NCI-H748 (cell line): ENCODE results near the gene DLX4.

Experiments used
- DNase-seq: peaks from one replicate; lab custom pipeline; 2025; ENCODE audit not compliant: unreplicated experiment; lab: John Stamatoyannopoulos, UW

Gene DLX4

DNA sequence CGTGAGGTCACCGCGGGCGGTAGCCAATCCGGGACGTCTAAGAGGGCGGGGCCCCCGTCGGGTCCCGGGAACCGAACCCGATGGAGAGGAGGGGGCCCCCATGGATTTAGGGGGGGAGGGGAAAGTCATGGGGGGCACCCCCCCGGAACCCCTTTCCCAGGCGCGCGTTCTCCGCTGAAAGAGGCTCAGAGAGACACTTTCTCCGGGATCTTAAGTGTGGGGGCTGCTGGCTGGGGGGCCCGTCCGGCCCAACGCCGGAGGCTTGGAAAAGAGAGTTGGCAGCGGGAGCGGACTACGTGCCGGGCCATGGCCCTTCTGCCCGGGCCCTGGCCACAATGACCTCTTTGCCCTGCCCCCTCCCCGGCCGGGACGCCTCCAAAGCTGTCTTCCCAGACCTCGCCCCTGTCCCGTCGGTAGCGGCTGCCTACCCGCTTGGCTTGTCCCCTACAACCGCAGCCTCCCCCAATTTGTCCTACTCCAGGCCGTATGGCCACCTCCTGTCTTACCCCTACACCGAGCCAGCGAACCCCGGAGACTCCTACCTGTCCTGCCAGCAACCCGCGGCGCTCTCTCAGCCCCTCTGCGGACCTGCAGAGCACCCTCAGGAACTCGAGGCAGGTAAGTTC, at the start of gene DLX4:
TSS of gene DLX4 (plus strand) at position 57 of the 626 bp plus-strand sequence. CDS start at position 336, 279 bp downstream.
- peak; percentile 19 for DNase-seq

DNA sequence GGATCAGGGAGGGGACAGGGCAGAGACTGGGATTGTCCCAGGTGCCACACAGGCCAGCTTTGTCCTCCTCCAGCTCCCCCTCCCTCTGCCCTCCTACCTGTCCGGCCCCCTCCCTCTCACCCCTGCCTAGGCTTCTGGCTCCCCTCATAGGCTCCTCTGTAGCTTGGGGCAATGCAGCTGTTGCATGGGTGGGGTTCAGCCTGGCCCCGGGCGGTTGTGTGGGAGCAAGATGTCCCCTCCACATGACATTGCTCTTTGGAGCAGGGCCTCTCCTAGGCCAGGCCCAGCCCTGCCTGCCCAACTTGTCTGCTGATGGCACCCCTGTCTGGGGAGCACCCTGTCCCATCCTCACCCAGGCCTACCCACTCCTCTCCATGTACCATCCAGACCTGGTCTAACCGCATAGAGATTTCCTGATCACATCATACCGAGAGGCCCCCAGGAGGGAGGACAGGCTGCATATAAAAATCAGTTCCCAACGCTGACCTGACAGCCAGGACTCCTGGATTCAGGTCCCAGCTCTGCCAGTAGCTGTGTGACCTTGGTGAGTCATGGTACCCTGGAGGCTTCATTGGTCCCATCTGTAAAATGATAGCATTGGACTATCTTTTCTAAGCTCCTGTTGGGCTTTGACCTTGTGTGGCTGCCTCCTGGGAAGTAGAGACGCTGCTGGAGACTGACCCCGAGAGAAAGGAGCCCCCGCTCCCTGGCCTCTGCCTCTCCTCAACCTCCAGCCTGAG, 48.8 kb upstream of the DLX4 start:
- DNase-seq: no peak

- DNase-seq: no peak
These were observed 46.9 kb upstream of the DLX4 start for GRCh38 chr17:49922095-49922494.

- DNase-seq: no peak
These were observed 44.9 kb upstream of the DLX4 start for GRCh38 chr17:49924116-49924515.

DNA sequence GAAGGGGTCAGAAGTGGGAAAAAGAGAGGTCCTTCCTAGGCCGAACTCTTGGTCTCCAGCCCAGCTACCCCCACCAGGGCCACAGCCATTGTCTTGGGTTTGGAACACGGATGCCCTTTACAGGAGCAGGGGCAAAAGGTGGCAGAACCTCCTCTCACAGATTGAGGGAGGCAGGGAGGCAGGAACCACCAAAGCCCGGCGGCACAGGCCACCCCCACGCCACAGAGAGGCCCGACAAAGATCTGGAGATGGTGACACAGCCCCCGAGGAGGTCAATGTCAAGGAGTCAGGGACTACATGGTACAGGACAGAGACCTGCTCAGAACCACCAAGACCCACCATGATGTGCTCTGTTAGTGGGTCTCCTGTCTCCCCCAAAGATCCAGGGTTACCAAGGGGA, 44.4 kb upstream of the DLX4 start:
- DNase-seq: no peak

- DNase-seq: no peak
These were observed 43.1 kb upstream of the DLX4 start for GRCh38 chr17:49925921-49926320.

DNA sequence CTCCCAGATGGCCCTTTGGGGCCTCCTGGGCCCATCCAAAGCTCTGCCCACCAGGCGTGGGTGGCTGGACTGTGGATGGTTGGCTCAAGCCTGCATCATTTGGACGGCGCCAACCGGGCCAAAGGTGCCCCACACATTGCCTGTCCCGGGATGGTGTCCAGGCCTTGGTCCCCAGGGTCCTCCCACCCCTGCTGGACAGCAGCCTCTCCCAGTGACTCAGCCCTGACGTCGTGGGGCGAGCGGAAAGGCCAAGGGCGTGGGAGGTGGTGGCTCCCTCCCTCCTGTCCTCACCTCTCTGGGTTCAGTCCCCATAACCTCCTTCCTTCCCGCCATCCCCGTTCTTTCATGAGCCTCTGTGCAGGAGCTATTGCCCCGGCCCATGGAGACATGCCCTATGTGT, 42.1 kb upstream of the DLX4 start:
- DNase-seq: no peak

DNA sequence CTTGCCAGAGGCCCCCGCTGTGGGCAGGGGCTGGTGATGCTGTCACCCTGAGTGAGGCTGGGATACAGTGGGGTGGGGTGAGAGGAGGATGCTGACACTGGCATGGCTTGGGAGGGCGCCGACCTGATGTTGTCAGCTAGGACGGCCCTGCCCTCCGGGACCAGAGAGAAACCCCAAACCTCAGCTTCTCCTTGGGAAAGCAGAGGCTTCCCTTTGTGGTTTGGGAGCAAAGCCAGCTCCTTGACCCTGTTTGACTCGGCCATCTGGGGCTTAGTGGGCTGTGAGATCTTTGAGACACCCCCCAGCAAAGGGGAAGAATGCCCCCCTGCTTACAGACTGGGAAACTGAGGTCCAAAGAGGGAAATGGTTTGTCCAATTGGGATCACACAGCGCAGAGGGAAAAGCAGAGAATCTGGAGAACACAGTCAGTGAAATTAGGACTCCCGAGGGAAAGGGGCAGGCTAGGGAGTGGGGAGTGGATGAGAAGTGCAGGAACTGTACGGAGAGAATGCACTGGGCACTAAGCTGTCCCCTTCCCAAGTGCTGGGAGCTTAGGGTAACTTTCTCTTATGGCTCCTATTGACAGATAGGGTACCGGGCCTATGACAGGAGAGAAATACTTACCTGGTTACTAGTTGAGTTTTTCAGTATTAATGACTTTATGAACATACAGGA, 40.7 kb upstream of the DLX4 start:
- DNase-seq: no peak

DNA sequence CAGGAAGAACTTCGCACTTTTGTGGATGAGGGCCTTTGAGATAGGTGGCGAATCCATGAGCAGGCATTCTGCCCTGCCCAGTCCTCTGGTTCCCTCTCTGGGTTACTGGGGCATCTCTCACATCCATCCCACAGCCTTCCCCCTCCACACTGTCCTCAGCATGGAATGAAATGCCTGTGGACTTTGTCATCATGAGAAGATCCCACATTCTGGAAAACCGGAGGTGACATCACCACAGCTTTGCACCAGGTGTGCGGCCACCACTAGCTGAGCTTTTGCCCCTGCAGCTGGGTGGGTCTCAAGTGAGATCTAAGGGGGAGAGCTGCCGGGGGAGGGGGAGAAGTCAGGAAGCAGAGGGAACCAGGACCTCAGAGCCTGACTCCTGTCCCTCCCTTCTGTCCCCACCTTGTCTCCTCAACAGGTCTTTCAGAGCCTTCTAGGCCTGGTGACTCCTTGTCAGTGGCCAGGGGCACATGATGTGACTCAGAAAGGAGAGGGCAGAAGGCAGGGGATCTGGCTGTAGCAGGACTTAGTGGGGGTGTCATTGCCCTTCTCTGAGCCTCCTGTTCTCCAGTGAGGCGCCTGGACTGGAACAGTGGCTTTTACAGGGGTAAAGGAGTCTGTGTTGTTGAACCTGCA, 40.0 kb upstream of the DLX4 start:
- no peak for DNase-seq

DNA sequence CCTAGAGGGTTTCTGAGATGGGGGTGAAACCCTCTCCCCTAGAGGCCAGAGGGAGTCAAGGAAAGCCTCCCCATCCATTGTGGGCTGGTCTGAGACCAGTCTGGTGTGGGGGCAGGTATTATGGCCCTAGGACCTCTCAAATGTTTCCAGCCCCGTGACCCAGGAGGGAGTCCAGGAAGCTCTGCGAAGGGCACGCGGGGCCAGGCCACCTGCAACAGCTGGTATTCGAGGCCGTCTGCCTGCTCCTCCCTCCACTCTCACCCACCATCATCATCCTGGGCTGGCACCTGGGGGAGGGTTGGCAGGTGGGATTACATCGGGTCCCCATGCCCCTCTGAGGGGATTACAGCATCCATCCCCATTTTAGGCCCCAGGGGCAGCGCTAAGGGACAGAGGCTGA, 38.1 kb upstream of the DLX4 start:
- no peak for DNase-seq

DNA sequence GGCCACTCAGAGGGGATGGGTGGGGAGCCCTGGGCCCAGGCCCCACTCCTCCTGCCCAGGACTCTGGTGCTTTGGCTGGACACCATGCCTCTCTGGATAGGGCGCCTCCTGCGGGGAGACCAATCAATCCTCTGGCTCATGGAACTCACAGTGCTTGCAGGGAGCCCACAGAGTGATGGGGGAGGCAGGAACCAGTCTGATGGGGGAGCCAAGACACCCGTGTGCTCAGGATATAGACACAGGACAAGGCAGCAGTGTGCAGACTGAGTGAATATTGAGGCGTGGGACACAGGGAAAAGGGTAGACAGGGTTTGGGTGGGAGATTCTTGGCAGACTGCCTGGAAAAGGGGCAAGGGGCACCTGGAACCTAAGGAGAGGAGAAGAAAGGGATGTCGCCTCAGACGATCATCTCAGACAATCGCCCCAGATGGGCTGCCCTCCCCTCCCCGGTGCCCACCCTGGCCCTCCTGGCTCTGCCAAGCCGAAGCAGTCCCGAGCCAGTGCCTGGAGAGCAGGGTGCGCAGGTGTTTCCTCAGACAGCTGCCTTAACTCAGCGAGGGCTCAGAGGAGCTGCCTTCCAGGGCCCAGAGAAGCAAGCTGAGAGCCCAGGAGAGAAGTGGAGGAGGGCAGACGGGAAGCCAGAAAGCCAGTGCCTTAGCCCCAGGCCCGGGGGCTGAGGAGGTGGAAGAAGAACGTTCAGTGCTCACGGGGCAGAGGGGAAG, 37.4 kb upstream of the DLX4 start:
- no peak for DNase-seq

DNA sequence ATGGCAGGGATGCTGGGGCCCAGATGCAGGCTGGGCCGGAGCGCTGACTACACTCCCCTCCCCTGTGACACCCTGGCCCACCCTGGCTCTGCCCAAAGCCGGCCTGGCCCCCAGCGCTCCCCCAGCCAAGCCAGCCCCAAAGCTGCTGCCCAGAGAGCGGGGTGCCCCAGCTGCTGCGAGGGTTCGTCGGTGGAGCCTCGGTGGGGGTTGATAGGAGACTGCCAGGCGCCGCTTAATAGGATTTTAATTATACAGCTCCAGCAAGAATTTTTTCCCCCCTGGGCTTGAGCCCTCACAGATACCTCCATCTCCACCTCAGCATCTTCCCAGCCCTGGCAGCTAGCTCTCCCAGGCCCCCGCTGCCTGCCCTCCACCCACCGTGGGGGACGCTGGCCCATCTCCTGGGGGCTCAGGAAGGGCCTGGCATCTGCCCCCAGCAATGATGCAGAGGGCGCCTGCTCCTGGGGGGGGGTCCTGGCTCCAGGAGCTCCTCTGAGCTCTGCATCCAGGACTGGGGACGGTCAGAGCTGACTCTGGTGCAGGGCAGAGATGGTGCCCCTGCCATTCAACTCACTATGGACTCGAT, 36.8 kb upstream of the DLX4 start:
- DNase-seq: peak; percentile 41

GRCh38 chr17:49932901-49933300, 36.1 kb upstream of the DLX4 start:
- DNase-seq: no peak

DNA sequence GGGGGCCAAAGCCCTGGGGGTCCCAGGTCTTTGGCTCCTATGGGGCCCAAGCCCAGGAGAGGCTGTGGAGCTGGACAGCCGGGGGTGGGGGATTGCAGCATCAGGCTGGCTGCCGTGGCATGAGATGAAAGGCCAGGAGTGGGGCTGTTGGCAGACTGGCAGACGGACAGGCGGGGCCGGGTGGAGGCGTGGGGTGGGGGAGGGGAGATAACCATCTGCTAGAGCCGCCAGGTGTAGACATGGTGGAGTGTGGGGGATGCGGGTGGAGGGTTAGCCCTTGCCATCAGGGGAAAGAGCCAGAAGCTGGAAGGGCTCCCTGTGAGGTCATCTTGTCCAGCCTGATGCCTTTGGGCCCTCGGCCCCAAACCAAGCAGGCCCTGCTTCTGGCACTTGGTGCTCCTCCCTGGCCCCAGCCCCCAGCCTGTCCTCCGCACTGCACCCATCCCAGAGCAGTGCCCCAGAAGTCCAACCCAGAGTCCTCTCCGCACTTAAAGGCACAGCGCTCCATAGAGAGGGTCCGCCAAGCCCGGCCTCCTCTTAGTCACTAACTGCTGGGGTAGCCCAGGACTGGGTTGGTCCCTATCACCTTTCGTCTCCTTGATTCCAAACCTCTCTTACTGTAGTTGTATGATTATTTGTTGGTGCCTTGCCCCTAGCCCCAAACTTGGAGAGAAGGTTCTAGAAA, 33.3 kb upstream of the DLX4 start:
- DNase-seq: peak; percentile 52

- DNase-seq: no peak
These were observed 32.6 kb upstream of the DLX4 start for GRCh38 chr17:49936386-49936785.

GRCh38 chr17:49939318-49939717, 29.7 kb upstream of the DLX4 start:
- DNase-seq: no peak

DNA sequence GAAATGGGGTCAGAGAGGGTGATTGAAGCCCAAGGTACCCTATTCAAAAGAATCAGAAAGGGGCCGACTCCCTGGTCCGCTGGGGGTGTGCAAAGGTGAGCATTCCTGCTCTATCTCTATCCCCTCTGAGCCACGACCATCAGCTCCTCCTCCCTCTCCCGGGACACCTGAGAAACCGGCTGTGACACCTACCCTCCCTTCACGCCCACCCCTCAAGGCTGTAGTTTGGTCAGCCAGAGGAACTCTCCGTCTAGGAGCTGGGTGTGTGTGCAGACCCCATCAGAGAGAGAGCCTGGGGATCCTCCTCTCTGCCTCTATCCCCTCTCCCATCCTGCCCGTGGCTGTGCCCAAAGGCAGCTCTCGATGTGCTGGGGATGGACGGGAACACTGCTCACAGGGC, 27.6 kb upstream of the DLX4 start:
- no peak for DNase-seq

- no peak for DNase-seq
These were observed 26.0 kb upstream of the DLX4 start for GRCh38 chr17:49942947-49943346.

GRCh38 chr17:49944273-49944870, 24.6 kb upstream of the DLX4 start:
- peak; percentile 43 for DNase-seq

DNA sequence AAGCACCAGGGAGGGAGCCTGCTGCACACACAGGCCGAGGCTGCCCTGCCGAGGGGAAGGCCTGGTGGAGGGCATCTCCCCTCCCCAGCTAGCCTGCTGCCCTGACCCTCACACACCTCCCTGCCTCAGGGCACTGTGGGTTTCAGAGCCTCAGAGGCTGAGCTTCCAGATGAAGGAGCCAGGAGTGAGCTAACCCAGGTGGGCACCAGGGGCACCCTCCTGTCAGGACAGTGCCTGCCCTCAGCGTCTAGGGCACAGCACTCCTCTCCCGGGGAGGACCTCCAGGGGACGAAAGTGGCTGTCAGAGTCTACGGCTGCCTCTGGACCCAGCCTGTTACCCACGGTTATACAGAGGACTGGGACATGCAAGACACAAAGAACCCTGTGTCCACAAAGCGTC, 22.8 kb upstream of the DLX4 start:
- DNase-seq: no peak
